Suprapubic skin (tissue), 4 donors: ENCODE measurements around the gene RPL28.

Experiments used
- CTCF ChIP-seq, 2 donors: fragments of 200-600 bp in 1 of 2; fragments of 450-650 bp in 1 of 2; sonication (generic) in 1 of 2; IDR thresholded peaks; one replicate each; pipeline ENCODE4 v1.5.1; 2016 to 2019; ENCODE audit warnings: antibody characterized with exemption in 2 of 2, mild to moderate bottlenecking in 1 of 2, moderate library complexity in 1 of 2
- POLR2A ChIP-seq, 2 donors: fragments of 450-650 bp; IDR thresholded peaks; one replicate each; pipeline ENCODE4 v1.6.1; 2017; ENCODE audit warnings: antibody characterized with exemption in 2 of 2, mild to moderate bottlenecking in 2 of 2, moderate library complexity in 2 of 2
- POLR2AphosphoS5 ChIP-seq, 3 donors: sonication (generic); formaldehyde crosslinking; IDR thresholded peaks; one replicate each; pipeline ENCODE4 v1.6.1; 2017; ENCODE audit warnings: antibody characterized with exemption in 3 of 3

DNA sequence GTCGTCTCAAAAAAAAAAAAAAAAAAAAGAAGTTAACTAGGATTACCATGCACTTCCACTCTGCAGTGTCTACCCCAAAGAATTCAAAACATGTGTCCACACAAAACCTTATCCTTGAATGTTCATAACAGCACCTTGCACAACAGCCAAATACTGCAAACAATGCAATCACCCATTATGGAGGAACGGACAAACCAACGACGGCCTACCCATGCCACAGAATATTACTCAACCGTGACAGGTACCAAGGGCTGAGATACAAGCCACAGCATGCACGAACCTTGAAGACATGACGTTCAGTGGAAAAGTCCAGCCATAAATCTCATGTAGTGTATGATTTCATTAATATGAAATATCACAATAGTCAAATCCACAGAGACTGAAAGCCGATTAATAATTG is 60.3 kb downstream of the RPL28 start:
- TF ChIP-seq POLR2A (IDR thresholded peaks at IDR 0.05) (no peak), CTCF (IDR thresholded peaks at IDR 0.05) (no peak), POLR2AphosphoS5 (IDR thresholded peaks at IDR 0.05) (no peak)
